HepG2 (cell line): ENCODE data around the gene PRR33. TPM values are rescaled to one million over a fixed set of nuclear protein-coding genes. Genes with fewer than 3 reads are reported as not detected.

Source experiments
- ARNT ChIP-seq: fragments of 450-650 bp; IDR thresholded peaks from 2 replicates; pipeline ENCODE4 v1.6.1; 2017
- FOXP1 ChIP-seq, 2 experiments: fragments of 450-650 bp in 1 of 2; IDR thresholded peaks; 2 replicates each; pipeline ENCODE4 v1.6.1; 2017 to 2018; ENCODE audit warnings: antibody characterized with exemption in 1 of 2
- GZF1 ChIP-seq: sonication (generic); formaldehyde crosslinking; IDR thresholded peaks from 2 replicates; pipeline ENCODE4 v1.5.1; 2020; ENCODE audit warnings: mild to moderate bottlenecking, missing genetic modification reagents
- HNRNPUL1 ChIP-seq: fragments of 200-400 bp; formaldehyde crosslinking; IDR thresholded peaks from 2 replicates; pipeline ENCODE4 v1.6.1; 2017; ENCODE audit warnings: low read depth, mild to moderate bottlenecking, low read length, moderate library complexity
- KDM5B ChIP-seq: sonication (generic); formaldehyde crosslinking; IDR thresholded peaks from 2 replicates; pipeline ENCODE4 v1.4.0; 2020; ENCODE audit warnings: missing genetic modification reagents, mild to moderate bottlenecking, borderline replicate concordance
- NFKB2 ChIP-seq: sonication (generic); formaldehyde crosslinking; IDR thresholded peaks from 2 replicates; pipeline ENCODE4 v1.4.0; 2020; ENCODE audit warnings: missing genetic modification reagents, borderline replicate concordance
- NFKBIZ ChIP-seq: IDR thresholded peaks from 2 replicates; pipeline ENCODE4 v1.6.1; 2018; ENCODE audit warnings: missing genetic modification reagents, missing compliant biosample characterization
- NR2C2 ChIP-seq: sonication (generic); formaldehyde crosslinking; IDR thresholded peaks from 2 replicates; pipeline ENCODE4 v1.4.0; 2020; ENCODE audit warnings: missing genetic modification reagents, mild to moderate bottlenecking, moderate library complexity, borderline replicate concordance
- PHF21A ChIP-seq: sonication (generic); formaldehyde crosslinking; IDR thresholded peaks from 2 replicates; pipeline ENCODE4 v1.5.0; 2020; ENCODE audit warnings: mild to moderate bottlenecking, missing genetic modification reagents
- SMAD1 ChIP-seq: sonication (generic); formaldehyde crosslinking; IDR thresholded peaks from 2 replicates; pipeline ENCODE4 v1.4.0; 2020; ENCODE audit warnings: missing genetic modification reagents, low read depth, mild to moderate bottlenecking, borderline replicate concordance
- SSRP1 ChIP-seq: IDR thresholded peaks from 2 replicates; pipeline ENCODE4 v1.6.1; 2016; ENCODE audit warnings: control low read depth
- TAF1 ChIP-seq: sonication (generic); formaldehyde crosslinking; IDR thresholded peaks from 2 replicates; pipeline ENCODE4 v1.4.0; 2020; ENCODE audit warnings: missing genetic modification reagents
- TAF15 ChIP-seq: fragments of 200-400 bp; formaldehyde crosslinking; IDR thresholded peaks from one replicate; pipeline ENCODE4 v1.6.1; 2018; ENCODE audit warnings: mild to moderate bottlenecking, low read depth, low read length; ENCODE audit not compliant: poor library complexity, severe bottlenecking
- TEAD2 ChIP-seq: sonication (generic); formaldehyde crosslinking; IDR thresholded peaks from 2 replicates; pipeline ENCODE4 v1.9.0; 2021; ENCODE audit warnings: missing genetic modification reagents
- ZBTB20 ChIP-seq: sonication (generic); formaldehyde crosslinking; IDR thresholded peaks from 2 replicates; pipeline ENCODE4 v1.8.1; 2023; ENCODE audit warnings: missing genetic modification reagents, low read depth, mild to moderate bottlenecking, borderline replicate concordance
- ZC3H4 ChIP-seq: sonication (generic); formaldehyde crosslinking; IDR thresholded peaks from 2 replicates; pipeline ENCODE4 v1.4.0; 2020; ENCODE audit warnings: missing genetic modification reagents, borderline replicate concordance
- ZNF383 ChIP-seq: sonication (generic); formaldehyde crosslinking; IDR thresholded peaks from 2 replicates; pipeline ENCODE4 v1.4.0; 2020; ENCODE audit warnings: missing genetic modification reagents, mild to moderate bottlenecking, borderline replicate concordance
- ZNF543 ChIP-seq: sonication (generic); formaldehyde crosslinking; IDR thresholded peaks from 2 replicates; pipeline ENCODE4 v1.4.0; 2020; ENCODE audit warnings: mild to moderate bottlenecking, missing genetic modification reagents
- ZNF652 ChIP-seq: IDR thresholded peaks from 2 replicates; pipeline ENCODE4 v1.6.1; 2016; ENCODE audit warnings: low read depth, borderline replicate concordance
- polyA plus RNA-seq, 8 experiments: library from polyadenylated mRNA; depleted of rRNA in 3 of 8; stranded (reverse) in 7 of 8; unstranded in 1 of 8; fragments of >200 nt; fragmentation: Illumina TruSeq in 4 of 8; extraction: Trizol in 4 of 8; gene quantifications; 2 replicates each; pipeline versions ENCODE4 v1.2.1 to v1.2.3, GENCODE V29; 2011 to 2016; ENCODE audit warnings: low read depth in 4 of 8, missing spikeins in 1 of 8, mixed read lengths in 1 of 8; ENCODE audit not compliant: insufficient read depth in 1 of 8
- total RNA-seq, 5 experiments: library from RNA; depleted of rRNA; stranded (reverse); fragments of >200 nt; fragmentation: Illumina TruSeq; extraction: Trizol; gene quantifications; 2 replicates each; pipeline ENCODE4 v1.2.3, GENCODE V29; 2016; ENCODE audit warnings: low read depth in 1 of 5
- TF ChIP-seq, protein P1 (sequence below): sonication (generic); formaldehyde crosslinking; IDR thresholded peaks from 2 replicates; pipeline ENCODE4 v1.4.0; 2020; ENCODE audit warnings: missing genetic modification reagents, borderline replicate concordance
- TF ChIP-seq, protein P2 (sequence below): sonication (generic); formaldehyde crosslinking; IDR thresholded peaks from 2 replicates; pipeline ENCODE4 v1.8.1; 2022; ENCODE audit warnings: low read depth, mild to moderate bottlenecking, missing genetic modification reagents
- TF ChIP-seq, protein P3 (sequence below): sonication (generic); formaldehyde crosslinking; IDR thresholded peaks from 2 replicates; pipeline ENCODE4 v1.8.1; 2022; ENCODE audit warnings: mild to moderate bottlenecking, missing genetic modification reagents

The PRR33 gene
- total and polyA plus RNA-seq, 2 of the 13 experiments (the other 11 are each of a cell fraction or from before 2014, with no cell fraction given), result not detected

DNA sequence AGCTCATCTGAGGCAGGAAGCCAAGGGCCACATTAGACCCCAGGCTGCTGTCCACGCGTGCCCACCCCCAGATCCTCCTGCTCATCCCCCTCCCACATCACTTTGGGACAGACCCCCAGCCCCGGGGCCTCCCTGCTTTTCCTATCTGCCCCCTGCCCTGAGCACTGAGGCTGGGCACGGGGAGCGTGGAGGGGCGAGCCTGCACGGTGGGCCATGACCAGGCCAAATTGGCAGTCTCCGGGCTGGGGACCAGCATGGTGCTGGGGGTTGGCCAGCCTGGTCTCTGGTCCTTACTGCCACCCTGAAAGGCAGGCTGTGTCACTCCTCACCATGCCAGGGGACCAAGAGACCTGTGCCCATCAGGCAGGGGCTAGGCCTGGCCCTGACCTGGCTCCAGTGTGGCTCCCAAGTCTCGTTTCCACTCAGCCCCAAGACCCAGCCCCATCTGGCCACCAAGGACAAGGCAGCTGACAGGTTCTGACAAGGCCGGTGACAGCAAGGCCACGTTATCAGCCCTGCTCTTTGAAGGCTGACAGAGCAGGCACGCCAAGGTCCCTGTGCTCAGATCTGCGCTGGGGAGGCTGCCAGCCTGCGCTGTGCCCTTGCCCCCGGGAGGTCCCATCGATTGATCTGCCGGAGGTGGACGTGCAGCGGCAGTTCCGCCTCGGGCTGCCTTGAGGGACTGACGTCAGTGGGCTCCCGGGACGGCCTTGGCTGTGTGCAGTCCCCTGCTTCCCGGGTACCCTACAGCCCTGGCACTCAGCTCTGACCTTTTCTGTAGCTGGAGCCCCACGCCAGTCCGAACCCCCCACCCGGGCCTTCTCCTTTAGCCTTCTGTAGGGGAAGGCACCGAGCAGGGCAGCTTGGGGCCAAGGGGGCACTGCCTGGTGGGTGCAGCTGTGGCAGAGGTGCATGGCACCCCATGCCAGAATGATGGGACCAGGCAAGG lies 49.3 kb downstream of the PRR33 start (continued):
- TF ChIP-seq, protein P1, sequence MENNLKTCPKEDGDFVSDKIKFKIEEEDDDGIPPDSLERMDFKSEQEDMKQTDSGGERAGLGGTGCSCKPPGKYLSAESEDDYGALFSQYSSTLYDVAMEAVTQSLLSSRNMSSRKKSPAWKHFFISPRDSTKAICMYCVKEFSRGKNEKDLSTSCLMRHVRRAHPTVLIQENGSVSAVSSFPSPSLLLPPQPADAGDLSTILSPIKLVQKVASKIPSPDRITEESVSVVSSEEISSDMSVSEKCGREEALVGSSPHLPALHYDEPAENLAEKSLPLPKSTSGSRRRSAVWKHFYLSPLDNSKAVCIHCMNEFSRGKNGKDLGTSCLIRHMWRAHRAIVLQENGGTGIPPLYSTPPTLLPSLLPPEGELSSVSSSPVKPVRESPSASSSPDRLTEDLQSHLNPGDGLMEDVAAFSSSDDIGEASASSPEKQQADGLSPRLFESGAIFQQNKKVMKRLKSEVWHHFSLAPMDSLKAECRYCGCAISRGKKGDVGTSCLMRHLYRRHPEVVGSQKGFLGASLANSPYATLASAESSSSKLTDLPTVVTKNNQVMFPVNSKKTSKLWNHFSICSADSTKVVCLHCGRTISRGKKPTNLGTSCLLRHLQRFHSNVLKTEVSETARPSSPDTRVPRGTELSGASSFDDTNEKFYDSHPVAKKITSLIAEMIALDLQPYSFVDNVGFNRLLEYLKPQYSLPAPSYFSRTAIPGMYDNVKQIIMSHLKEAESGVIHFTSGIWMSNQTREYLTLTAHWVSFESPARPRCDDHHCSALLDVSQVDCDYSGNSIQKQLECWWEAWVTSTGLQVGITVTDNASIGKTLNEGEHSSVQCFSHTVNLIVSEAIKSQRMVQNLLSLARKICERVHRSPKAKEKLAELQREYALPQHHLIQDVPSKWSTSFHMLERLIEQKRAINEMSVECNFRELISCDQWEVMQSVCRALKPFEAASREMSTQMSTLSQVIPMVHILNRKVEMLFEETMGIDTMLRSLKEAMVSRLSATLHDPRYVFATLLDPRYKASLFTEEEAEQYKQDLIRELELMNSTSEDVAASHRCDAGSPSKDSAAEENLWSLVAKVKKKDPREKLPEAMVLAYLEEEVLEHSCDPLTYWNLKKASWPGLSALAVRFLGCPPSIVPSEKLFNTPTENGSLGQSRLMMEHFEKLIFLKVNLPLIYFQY (CRISPR knock-in tag), result no peak; the same call in 1 of the 2 replicates
- peak; percentile 89 for TF ChIP-seq KDM5B (CRISPR knock-in tag)
- TF ChIP-seq, protein P2, sequence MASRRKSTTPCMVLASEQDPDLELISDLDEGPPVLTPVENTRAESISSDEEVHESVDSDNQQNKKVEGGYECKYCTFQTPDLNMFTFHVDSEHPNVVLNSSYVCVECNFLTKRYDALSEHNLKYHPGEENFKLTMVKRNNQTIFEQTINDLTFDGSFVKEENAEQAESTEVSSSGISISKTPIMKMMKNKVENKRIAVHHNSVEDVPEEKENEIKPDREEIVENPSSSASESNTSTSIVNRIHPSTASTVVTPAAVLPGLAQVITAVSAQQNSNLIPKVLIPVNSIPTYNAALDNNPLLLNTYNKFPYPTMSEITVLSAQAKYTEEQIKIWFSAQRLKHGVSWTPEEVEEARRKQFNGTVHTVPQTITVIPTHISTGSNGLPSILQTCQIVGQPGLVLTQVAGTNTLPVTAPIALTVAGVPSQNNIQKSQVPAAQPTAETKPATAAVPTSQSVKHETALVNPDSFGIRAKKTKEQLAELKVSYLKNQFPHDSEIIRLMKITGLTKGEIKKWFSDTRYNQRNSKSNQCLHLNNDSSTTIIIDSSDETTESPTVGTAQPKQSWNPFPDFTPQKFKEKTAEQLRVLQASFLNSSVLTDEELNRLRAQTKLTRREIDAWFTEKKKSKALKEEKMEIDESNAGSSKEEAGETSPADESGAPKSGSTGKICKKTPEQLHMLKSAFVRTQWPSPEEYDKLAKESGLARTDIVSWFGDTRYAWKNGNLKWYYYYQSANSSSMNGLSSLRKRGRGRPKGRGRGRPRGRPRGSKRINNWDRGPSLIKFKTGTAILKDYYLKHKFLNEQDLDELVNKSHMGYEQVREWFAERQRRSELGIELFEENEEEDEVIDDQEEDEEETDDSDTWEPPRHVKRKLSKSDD (CRISPR knock-in tag), result peak; percentile 94
- TF ChIP-seq FOXP1 (IDR thresholded peaks at IDR 0.05), result no peak
- TF ChIP-seq FOXP1 (CRISPR knock-in tag; IDR thresholded peaks at IDR 0.05), result peak; percentile 69
- TF ChIP-seq, protein P3, sequence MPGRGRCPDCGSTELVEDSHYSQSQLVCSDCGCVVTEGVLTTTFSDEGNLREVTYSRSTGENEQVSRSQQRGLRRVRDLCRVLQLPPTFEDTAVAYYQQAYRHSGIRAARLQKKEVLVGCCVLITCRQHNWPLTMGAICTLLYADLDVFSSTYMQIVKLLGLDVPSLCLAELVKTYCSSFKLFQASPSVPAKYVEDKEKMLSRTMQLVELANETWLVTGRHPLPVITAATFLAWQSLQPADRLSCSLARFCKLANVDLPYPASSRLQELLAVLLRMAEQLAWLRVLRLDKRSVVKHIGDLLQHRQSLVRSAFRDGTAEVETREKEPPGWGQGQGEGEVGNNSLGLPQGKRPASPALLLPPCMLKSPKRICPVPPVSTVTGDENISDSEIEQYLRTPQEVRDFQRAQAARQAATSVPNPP, result no peak
- no peak; the same call in 1 of the 2 replicates for TF ChIP-seq ZNF652 (CRISPR knock-in tag)
- no peak for TF ChIP-seq NFKB2 (CRISPR knock-in tag)
- TF ChIP-seq ZC3H4 (CRISPR knock-in tag), result no peak
- no peak for TF ChIP-seq ZNF543 (CRISPR knock-in tag)
- TF ChIP-seq GZF1 (CRISPR knock-in tag), result peak; percentile 86
- peak; percentile 18; the same call in 1 of the 2 replicates for TF ChIP-seq TAF1 (CRISPR knock-in tag)
- no peak for TF ChIP-seq TEAD2 (CRISPR knock-in tag)
- 0 out of 2 replicates have a peak, but pooled peaks have one; percentile 76 for TF ChIP-seq NFKBIZ (CRISPR knock-in tag)
- TF ChIP-seq ZNF383 (CRISPR knock-in tag), result no peak
- TF ChIP-seq ARNT, result no peak
- peak; percentile 80; the same call in 1 of the 2 replicates for TF ChIP-seq SMAD1
- no peak for TF ChIP-seq SSRP1 (CRISPR knock-in tag)
- TF ChIP-seq TAF15, result no peak
- TF ChIP-seq ZBTB20 (CRISPR knock-in tag), result peak; percentile 90; the same call in 1 of the 2 replicates
- peak; percentile 97 for TF ChIP-seq PHF21A
- no peak for TF ChIP-seq NR2C2 (CRISPR knock-in tag)
- no peak for TF ChIP-seq HNRNPUL1
